HG02678 (cell line): Measurements from ENCODE around the gene HSP90AB1.

Experiments used
- ATAC-seq: cut with Tn5 transposase; IDR thresholded peaks from one replicate; pipeline ENCODE4 v1.9.1; 2021; ENCODE audit warnings: mild to moderate bottlenecking, moderate library complexity; ENCODE audit not compliant: unreplicated experiment

Gene HSP90AB1

DNA sequence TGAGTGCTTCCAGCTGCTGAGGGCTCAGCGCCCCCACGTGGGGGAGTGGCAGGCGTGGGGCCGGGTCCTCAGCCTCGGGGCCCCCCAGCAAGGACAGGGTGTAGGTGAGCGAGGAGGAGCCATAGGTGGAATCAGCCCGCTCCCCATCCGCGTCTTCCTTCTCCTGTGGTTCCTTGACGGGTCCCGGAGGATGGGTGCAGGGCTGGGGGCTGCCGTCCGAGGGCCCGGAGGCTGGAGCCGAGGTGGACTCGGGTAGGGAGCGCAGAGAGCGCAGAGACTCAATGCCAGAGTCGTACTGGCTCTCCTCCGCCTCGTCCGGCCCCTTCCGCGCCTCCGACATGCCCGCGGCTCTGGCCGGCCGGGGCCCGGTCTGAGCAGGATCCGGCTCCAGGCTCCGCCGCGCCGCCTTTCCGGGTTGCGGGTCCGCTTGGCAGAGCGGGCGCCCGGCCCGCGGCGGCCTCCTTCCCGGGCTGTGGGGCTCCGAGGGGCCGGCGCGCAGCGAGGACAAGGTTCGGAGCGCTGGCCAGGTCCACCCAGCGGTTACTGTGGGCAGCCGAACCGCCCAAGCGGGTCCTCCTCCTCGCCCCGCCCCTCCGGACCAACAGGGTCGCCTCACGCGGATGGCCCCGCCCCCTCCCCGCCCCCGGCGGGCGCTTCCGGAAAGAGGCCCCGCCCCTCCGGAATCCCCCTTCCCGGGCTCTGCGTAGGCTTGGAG, 18.3 kb downstream of the HSP90AB1 start, which contains the start of gene NFKBIE:
Gene NFKBIE, minus strand, starts transcription at position 545 of the 715 bp plus-strand sequence. Its CDS starts 205 bp downstream, at position 340.
- peak; percentile 41 for ATAC-seq

DNA sequence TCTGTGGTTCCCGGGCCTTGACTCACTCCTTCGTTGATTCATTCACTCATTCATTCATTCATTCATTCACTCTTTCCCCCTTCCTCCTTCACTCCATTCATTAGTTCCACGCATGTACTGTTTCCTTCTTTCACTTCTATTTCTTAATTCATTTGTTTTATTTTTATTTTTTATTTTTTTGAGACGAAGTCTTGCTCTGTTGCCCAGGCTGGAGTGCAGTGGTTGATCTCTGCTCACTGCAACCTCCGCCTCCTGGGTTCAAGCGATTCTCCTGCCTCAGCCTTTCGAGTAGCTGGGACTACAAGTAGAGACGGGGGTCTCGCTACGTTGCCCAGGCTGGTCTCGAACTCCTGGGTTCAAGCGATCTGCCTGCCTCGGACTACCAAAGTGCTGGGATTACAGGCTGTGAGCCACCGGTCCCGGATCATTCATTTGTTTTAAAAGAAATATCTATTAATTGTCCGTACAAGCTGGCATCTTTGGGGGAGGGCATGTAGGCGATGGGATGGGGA, 18.9 kb downstream of the HSP90AB1 start:
- no peak for ATAC-seq

DNA sequence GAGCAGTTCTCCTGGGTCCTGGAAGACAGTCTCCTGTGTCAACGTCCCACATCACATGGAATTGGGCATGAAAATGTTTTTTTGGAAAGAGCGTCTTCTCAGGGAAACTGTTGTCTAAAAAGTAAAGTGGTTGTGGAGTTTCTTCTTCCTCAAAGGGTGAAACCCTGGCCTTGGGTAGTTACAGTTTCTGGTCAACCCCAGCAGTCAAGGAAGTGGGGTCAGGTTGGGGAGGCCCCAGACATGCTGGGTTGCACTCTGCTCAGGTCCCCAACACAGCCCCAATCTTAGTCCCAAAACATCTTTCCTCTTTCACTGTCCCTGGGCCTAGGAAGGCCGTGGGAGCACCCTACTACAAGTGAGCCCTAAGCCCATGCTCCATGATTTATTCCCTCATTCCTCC, 19.4 kb downstream of the HSP90AB1 start:
- ATAC-seq = peak; percentile 22

DNA sequence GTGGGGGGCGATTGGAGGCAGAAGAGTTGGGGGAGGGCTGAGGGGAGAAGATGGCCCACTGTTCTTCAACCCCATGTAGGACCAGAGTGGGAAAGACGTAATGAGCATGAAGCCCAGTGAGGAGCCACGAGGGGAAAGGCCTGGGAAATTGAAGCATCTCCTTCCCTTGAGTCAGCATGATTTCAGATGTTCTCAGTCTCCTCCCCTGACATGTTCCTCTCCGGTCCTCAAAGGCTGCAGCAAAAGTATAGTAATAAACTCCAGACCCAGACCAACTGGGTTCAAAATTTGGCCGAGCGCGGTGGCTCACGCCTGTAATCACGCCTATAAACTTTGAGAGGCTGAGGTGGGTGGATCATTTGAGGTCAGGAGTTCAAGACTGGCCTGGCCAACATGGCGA, 20.4 kb downstream of the HSP90AB1 start:
- ATAC-seq = no peak

DNA sequence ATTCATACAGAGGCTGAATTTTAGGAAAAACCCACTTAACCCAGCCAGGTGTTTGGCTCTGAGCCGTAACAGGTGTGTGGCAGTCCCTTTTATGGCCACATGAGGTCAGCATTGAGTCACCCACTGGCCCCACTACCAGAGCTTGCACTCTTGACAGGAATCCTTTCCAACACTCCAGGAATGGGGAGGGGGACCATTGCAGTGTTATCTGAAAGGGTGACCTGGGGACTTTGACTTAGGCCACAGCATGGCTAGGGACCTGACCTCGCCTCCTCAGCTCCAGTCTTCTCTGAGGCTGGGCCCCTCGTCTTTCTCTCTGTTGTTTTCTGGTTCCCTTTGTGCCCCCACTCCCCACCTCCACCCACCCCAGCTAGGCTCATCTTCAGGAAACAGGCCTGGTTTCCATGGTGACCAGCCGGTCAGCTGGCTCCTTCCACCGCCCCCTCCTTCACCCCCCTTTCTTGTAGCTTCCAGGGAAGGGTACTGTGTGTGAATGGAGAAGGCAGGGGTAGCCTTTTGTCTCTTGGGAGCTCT, 21.3 kb downstream of the HSP90AB1 start:
- ATAC-seq = no peak

DNA sequence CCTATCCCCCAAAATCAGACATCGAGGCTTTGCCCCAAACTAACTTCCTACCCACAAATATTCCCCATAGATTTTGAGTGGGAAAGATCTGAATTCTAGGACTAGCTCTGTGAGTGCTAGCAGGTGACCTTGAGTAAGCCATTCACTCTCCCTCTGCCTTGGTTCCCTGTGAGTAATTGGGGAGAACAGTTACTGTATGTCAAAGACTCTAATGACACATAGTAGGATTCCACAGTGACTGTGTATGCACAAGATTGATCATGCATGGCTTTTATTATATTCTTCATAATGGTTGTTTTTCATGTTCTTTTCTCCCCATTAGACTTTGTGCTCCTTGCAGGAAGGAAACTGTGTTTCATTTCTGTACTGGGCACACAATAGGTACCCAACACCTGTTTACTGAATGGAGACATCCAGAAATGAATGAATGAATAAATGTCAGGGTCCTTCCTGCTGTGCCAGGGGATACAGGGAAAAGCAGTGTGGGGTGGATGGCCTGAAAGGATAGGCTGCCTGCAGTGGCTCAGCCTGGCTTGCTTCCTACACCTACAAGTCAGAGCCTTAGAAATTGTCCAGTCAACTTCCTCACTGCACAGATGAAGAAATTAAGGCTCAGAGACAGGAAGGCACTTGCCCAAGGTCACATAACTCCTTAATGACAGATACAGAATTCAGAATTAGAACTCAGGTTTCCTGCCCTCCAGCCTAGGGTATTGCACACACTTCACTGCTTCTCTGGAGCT, 22.4 kb downstream of the HSP90AB1 start:
- no peak for ATAC-seq

DNA sequence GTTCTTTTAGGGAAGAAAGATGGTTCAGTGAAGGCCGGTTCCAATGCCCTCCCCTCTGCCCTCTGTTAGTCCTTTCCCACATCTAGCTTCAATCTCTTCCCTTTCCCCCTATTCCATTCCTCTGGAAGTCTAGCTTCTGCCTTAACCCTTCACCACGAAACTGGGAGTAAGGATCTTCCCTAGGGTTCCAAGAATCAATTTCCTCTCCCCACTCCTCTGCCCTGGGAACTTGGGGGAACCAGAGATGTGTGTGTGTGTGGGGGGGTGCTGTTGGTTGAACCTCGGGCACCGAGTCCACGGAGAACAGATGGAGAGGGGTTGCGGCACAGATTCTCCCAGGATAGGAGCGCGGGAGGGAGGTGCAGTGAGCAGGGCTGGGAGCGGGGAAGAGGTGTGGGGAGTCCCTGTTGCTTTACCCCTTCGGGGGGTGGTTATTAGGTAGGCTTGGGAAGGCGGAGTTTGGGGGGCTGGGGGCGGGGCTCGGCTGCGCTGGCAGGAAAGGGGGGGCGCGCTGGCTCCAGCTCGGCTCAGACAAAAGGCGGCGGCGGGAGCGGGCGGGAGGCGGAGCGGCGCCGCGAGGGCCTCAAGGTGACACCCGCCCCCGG, 23.1 kb downstream of the HSP90AB1 start, which contains the start of gene TMEM151B:
Gene TMEM151B, plus strand, starts transcription at position 530 of the 605 bp plus-strand sequence. CDS start 293 bp downstream, outside the sequence.
- ATAC-seq = no peak

DNA sequence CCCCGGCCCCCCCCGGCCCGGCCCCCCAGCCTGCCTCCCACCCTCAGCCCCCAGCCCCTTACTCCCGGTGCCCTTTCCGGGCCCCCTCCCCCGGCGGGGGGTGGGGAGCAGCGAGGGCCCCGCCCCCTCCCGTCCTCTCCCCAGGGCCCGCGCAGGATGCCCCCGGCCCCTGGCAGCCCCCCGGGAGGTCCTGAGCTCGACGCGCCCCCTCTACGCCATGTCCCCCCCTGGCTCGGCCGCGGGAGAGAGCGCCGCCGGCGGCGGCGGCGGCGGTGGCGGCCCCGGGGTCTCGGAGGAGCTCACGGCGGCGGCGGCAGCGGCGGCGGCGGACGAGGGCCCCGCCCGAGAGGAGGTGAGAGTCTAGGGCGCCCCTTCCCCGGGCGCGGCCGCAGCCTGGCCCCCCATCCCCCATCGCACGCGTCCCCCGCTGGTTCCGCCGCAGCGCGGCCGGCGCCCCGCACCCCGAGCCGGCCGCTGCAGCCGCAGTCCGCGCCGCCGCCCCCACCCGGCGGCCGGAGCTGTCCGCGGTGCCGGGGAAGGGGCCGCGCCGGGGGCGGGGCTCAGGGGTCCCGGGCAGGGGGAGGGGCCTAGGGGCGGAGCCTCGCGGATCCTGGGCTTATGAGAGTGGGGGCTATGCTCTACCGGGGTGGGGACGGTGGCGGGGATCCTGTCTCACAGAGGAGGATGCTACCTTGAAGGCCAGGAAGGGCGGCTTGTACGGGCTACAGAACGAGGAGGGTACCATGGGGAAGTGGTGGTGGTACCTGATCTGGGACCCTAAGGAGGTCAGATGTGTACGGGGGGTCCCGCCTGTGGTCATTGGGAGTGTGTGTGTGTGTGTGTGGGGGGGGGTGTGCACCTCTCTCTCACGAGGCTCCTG, 23.9 kb downstream of the HSP90AB1 start:
- ATAC-seq = no peak

DNA sequence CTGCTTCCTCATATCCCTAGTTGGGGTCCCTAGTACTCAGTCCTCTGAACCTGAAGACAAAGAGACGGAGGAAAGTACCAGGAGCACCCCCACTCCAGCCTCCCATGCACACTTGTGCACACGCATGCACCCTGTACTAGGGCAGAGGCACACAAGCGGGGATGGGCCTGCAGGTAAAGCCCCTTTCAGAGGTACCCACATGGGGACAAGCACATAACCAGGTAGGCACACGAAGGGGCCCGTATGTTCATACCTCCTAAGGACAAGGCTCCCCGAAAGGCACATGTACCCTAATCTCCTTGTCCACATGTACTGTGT, 24.5 kb downstream of the HSP90AB1 start:
- ATAC-seq = no peak

DNA sequence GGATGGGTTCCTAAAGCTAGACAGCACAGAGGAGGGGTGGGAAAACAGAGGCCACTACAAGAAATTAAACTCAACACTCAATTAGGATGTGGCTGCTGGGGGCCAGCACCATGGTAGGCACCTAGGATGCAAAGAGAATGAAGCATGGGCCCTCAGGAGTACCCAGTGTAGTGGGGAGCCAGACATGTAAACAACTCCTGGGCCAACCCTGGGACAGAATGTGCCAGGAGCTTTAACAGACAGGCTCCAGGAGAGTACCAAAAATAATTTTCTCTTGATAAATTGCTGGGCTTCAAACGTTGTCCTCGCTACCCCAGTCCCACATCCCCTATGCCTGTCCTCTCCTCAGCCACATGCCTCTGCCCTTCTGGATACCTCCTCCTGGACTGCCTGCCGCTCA, 25.0 kb downstream of the HSP90AB1 start:
- no peak for ATAC-seq

DNA sequence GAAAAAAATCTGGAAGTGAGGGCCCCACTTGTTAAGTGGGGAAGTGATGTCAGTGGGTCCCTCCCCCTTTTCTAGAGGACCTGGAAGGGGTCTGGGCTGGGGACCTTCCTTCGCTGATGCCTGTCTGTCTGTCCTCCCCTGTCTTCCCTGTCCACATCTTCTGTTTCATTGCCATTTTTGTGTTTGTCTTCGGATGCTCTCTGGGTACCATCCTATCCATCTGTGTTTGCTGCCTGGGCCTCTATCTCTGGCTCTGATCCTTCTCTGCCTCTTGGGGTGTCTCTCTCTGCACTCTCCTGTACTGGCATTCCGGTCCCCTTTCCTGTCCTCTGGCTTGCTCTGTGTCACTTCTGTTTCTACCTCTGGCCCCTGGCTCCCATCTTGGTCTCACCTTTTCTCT, 25.6 kb downstream of the HSP90AB1 start:
- ATAC-seq = no peak

DNA sequence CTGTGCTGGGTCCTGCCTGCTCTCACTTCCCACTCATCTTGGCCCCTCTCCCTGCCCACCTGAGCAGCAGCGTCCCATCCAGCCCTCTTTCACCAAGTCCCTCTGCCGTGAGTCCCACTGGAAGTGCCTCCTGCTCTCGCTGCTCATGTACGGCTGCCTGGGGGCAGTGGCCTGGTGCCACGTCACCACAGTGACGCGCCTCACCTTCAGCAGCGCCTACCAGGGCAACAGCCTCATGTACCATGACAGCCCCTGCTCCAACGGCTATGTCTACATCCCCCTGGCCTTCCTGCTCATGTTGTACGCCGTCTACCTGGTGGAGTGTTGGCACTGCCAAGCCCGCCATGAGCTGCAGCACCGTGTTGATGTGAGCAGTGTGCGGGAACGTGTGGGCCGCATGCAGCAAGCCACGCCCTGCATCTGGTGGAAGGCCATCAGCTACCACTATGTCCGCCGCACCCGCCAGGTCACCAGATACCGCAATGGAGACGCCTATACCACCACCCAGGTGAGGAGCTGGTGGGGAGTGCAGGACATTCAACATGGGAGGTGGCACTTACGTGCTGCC, 26.2 kb downstream of the HSP90AB1 start:
- ATAC-seq = no peak

DNA sequence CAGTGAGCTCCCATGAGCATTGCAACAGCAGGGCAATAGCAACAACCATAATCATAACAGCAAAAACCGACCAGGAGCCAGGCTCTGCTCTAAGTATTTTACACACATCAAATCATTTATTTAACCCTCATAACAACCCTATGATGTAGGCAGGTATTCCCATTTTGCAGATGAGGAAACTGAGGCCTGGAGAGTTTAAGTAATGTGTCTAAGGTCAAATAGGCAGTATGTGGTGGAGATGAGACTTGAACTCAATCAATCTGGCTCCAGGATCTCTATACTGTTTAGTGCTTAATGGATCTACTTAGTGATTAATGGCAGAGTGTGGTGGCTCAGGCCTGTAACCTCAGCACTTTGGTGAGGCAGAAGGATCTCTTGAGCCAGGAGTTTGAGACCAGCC, 26.7 kb downstream of the HSP90AB1 start:
- no peak for ATAC-seq

DNA sequence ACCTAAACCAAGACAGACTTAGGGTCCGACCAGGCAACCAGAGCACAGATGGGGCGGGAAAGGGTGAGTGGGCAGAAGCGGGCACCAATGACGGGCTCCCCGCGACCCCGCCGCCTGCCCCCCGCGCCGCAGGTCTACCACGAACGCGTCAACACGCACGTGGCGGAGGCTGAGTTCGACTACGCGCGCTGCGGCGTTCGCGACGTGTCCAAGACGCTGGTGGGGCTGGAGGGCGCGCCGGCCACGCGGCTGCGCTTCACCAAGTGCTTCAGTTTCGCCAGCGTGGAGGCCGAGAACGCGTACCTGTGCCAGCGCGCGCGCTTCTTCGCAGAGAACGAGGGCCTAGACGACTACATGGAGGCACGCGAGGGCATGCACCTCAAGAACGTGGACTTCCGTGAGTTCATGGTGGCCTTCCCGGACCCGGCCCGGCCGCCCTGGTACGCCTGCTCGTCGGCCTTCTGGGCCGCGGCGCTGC, 28.4 kb downstream of the HSP90AB1 start:
- no peak for ATAC-seq

DNA sequence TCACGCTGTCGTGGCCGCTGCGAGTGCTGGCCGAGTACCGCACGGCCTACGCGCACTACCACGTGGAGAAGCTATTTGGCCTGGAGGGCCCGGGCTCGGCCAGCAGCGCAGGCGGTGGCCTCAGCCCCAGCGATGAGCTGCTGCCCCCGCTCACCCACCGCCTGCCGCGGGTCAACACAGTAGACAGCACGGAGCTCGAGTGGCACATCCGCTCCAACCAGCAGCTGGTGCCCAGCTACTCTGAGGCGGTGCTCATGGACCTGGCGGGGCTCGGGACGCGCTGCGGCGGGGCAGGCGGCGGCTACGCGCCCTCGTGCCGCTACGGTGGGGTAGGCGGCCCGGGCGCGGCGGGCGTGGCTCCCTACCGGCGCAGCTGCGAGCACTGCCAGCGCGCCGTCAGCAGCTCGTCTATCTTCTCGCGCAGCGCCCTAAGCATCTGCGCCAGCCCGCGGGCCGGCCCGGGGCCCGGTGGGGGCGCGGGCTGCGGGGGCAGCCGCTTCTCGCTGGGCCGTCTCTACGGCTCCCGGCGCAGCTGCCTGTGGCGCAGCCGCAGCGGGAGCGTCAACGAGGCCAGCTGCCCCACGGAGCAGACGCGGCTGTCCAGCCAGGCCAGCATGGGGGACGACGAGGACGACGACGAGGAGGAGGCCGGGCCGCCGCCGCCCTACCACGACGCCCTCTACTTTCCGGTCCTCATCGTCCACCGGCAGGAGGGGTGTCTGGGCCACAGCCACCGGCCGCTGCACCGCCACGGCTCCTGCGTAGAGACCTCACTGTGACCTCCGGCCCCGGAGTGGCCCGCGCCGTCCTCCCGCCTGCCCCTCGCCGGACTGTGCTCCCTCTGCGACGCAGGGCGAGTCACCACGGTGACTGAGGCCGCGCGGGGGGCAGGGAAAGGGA, 29.1 kb downstream of the HSP90AB1 start:
- ATAC-seq = no peak

DNA sequence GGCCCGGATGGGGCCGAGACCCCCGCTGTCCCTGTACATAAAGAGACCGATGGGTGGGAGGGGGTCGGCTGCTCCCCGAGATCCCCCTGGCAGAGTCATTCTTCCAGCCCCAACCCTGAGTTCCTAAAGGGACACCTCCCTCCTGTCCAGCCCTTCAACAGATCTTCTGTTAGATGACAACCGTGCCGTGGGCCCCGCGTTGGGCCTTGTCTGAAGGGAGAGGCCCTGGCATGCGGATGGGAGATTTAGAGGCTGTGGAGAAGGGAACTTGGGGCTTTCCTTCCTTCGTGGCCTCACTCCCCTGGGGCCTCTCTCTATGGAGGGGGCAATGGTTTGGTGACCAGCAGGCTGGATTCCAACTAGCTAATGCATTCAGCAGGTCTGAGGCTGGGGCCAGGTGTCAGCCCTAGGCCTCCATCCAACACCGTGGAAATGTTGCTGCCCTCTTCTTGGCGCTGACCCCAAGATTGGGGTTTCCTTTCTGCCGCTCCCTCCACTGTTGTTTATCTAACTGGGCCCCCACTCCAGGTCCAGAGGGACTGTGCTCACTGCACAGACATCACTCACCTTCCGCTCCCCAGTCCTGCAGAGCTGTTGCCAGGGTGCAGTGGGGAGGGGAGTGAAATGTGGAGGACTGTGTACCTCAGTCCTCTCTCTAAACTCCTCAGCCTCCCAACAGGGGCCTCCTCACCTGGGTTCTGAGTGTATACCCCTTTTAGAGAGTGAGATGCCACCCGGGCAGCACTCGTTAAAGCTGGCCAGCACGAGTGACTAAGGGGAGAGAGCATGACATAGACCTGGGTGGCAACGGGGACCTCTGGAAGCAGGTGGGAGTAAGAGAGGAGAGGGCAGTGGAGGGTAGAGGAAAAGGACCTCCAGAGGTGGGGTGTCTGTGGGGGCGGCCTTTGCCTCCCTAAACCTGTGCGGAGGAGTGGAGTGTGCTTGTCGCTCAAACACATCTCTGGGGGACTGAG, 30.1 kb downstream of the HSP90AB1 start:
- ATAC-seq = no peak

DNA sequence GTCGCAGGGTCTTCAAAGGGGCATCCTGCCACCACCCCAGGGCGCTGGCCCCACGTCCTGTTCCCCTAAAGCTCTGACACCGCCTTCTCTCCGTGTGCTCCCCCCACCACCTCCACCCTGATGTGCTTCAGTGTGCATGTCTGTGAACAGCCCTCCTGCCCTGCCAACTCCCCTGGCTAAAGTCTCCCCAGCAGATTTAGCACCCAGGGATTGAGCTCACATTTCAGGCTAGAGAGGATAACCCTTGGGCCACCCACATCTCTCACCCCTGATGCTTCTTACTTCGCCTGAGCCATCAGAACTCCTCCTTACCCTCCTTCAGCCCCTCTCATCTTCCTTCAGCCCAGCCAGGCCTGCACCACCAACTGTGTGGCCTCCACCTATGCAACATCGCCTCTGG, 30.9 kb downstream of the HSP90AB1 start:
- no peak for ATAC-seq

DNA sequence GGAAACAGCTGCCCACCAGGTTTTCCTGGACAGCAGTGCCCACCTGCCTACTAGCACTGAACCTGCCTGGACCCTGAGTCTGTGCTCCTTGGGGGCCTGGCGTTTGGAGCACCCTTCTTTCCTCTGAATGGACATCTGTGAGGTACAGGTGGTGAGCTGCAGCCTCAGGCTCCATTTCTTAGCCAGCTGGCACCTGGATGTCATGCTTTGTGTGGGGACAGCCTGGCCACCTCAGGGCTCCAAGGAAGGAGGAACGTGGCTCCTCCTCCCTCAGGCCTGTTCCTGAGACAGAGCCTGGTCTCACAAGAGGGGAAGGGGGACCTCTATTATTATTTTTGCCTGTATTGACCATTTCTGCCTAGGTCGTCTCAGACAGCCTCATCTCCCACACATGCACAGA, 31.4 kb downstream of the HSP90AB1 start:
- no peak for ATAC-seq
